ENCODE results near the gene NCSTN. TPM values are rescaled to one million over a fixed set of nuclear protein-coding genes. Genes with fewer than 3 reads are reported as not detected.
"Not testable (repeated sequence)": the region's sequence is repeated elsewhere in the genome, so short reads cannot be mapped to it uniquely, and the experiment has no call there.

The NCSTN gene
- total RNA-seq, 1 experiment from 2014 or later, result 125 TPM

DNA sequence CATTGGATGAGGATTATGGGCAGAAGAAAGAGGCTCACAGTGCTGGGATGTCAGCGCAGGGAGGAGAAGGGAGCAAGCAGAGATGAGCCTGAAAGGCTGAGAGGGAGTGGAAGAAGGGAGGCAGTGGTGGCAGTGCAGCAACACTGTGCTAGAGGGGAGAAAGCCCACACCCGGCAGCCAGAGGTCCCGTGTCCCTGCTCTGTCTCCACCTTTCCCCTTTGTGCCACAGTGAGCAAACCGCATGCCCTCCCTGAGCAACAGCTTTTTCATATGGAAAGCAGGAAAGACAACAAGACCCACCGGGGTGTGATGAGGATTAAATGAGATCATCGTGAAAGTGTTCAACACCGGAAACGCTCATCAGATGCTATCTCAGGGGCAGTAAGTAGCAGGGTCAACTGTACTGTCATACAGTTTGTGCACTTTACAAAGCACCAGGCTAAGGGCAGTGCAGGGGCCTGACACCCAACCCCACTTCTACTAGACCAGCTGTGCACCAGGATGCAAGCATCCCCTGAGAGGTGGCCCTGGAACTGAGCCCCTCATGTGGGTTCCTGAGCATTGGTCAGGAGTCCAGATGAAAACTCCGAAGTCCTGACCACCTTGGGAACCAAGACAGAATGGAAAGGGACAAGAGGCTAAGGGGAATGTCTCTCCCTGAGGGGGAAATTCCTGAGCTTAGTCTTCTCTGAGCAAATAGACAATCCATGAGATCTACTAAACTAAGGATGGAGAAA, 32.8 kb downstream of the NCSTN start:
- ChIA-PET CTCF (interaction anchor here (0.6 to 10.1 kb wide), 38 partner anchors 10 to 943 kb away, joined by 3 to 181 read pairs (median 7); partner anchors contain the start of gene NHLH1), POLR2A (interaction anchor here (0.6 to 1.9 kb wide), 5 partner anchors 12 to 41 kb away, joined by 3 to 7 read pairs (median 3); no protein-coding TSS in a partner anchor)
- H3K27me3 Mint-ChIP-seq (ENCODE audit: insufficient read depth, unreplicated experiment), result peaks cover 25% of the 10 kb centered on the region
- H3K4me3 Mint-ChIP-seq (ENCODE audit: unreplicated experiment), result no peak overlapping the region
- BruUV-seq (replicated peaks), result no TSS peak
- H3K9me3 Mint-ChIP-seq (ENCODE audit: unreplicated experiment), result no peaks in the 10 kb centered on the region
- intact Hi-C loops (cut with micrococcal nuclease), result loop anchor here (1.0 to 10.0 kb wide), 5 partner anchors 183 to 441 kb away; no protein-coding TSS in a partner anchor
- no peak overlapping the region for H3K27ac Mint-ChIP-seq (ENCODE audit: low read depth, unreplicated experiment)
- TF ChIP-seq, protein P1, sequence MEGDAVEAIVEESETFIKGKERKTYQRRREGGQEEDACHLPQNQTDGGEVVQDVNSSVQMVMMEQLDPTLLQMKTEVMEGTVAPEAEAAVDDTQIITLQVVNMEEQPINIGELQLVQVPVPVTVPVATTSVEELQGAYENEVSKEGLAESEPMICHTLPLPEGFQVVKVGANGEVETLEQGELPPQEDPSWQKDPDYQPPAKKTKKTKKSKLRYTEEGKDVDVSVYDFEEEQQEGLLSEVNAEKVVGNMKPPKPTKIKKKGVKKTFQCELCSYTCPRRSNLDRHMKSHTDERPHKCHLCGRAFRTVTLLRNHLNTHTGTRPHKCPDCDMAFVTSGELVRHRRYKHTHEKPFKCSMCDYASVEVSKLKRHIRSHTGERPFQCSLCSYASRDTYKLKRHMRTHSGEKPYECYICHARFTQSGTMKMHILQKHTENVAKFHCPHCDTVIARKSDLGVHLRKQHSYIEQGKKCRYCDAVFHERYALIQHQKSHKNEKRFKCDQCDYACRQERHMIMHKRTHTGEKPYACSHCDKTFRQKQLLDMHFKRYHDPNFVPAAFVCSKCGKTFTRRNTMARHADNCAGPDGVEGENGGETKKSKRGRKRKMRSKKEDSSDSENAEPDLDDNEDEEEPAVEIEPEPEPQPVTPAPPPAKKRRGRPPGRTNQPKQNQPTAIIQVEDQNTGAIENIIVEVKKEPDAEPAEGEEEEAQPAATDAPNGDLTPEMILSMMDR (IDR thresholded peaks at IDR 0.05; ENCODE audit: unreplicated experiment), result no peak
- DNase-seq (ENCODE audit: unreplicated experiment), result no peak
- H3K36me3 Mint-ChIP-seq (ENCODE audit: insufficient read depth, unreplicated experiment), result no peaks in the 10 kb centered on the region
- peaks cover 13% of the 10 kb centered on the region for H3K4me1 Mint-ChIP-seq (ENCODE audit: insufficient read depth, unreplicated experiment)

DNA sequence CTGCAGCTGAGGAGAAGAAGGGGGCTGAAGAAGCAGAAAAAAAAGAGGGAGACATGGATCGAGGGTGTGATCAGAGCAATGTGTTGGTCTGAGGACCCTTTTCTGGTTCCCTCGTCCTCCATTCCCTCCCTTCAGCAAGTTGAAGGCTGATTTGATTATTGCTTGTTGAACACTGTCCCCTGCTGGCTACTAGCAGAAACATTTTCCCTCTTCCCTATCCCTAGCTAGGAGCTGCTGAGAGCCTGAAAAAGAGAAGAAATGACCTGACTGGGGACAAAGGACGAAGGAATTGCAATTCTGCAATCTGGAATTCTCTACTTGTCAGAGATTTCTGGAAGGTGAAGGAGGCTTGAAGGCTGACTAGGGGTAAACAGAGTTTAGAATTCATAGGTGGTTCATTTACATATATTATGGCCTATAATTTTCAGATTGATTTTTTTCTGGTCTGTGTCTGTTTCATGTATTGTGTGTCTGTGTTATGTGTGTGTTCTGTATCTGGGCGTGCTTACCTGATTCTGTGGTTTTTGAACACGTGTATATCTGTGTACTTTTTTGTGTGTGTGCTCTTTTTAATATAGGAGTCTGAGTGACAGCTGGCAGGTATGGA, 33.4 kb downstream of the NCSTN start:
- POLR2A ChIA-PET, result interaction anchor here (0.6 to 1.9 kb wide), 6 partner anchors 11 to 40 kb away, joined by 3 to 9 read pairs (median 3); partner anchors contain the start of genes COPA and NCSTN
- Mint-ChIP-seq H3K27me3 (ENCODE audit: insufficient read depth, unreplicated experiment) (peaks cover 19% of the 10 kb centered on the region), H3K27ac (ENCODE audit: low read depth, unreplicated experiment) (no peak overlapping the region), H3K4me1 (ENCODE audit: insufficient read depth, unreplicated experiment) (peaks cover 13% of the 10 kb centered on the region), H3K36me3 (ENCODE audit: insufficient read depth, unreplicated experiment) (no peaks in the 10 kb centered on the region), H3K9me3 (ENCODE audit: unreplicated experiment) (no peaks in the 10 kb centered on the region), H3K4me3 (ENCODE audit: unreplicated experiment) (no peak overlapping the region)
- CTCF ChIA-PET, result interaction anchor here (0.6 to 10.1 kb wide), 52 partner anchors 10 to 942 kb away, joined by 3 to 181 read pairs (median 5); partner anchors contain the start of gene NHLH1
- intact Hi-C loops (cut with micrococcal nuclease), result loop anchor here (1.0 to 10.0 kb wide), 5 partner anchors 183 to 442 kb away; no protein-coding TSS in a partner anchor
- TF ChIP-seq, protein P1 (IDR thresholded peaks at IDR 0.05; ENCODE audit: unreplicated experiment), result peak; percentile 98
- no TSS peak for BruUV-seq (replicated peaks)
- DNase-seq (ENCODE audit: unreplicated experiment), result peak; percentile 81

DNA sequence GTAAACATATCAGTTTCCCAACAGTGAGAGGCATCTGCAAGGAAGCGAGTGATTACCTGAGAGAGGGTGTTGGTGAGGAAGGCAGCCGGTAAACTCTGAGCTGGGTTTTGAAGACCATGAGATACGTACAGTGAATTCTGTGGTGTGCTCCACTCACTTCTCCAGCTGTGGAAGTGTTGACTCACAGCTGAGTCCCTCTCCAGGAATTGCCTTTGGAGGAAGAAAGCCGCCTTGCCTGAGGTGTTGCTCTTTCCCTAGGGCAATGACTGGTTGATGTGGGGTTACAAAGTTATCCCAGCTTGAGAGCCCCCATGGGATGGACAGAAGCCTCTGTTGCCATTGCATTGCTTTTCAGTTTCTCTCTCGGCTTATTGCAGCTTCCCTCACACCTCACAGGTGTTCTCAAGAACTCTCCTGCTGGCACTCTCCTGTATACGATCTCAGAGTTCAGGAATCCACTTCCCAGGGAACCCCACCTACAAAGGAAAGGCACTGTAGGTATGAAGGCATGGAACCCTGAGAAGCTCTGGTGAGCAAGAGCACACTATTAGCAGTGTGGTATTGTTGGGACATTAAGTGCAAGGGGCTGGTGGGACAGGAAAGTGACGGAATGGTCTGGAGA, 34.5 kb downstream of the NCSTN start:
- no TSS peak for BruUV-seq (replicated peaks)
- TF ChIP-seq, protein P1 (IDR thresholded peaks at IDR 0.05; ENCODE audit: unreplicated experiment), result no peak
- DNase-seq (ENCODE audit: unreplicated experiment), result no peak
- no peaks in the 10 kb centered on the region for H3K9me3 Mint-ChIP-seq (ENCODE audit: unreplicated experiment)
- no peak overlapping the region for H3K4me3 Mint-ChIP-seq (ENCODE audit: unreplicated experiment)
- POLR2A ChIA-PET, result interaction anchor here (0.7 to 1.9 kb wide), 3 partner anchors 34 to 41 kb away, joined by 3 to 9 read pairs (median 7); partner anchors contain the start of genes COPA and NCSTN
- intact Hi-C loops (cut with micrococcal nuclease), result loop anchor here (10.0 kb wide), 2 partner anchors 333 to 443 kb away; no protein-coding TSS in a partner anchor
- CTCF ChIA-PET, result interaction anchor here (0.5 to 10.1 kb wide), 32 partner anchors 9 to 864 kb away, joined by 3 to 181 read pairs (median 9); partner anchors contain the start of gene NHLH1
- peaks cover 13% of the 10 kb centered on the region for H3K4me1 Mint-ChIP-seq (ENCODE audit: insufficient read depth, unreplicated experiment)
- no peaks in the 10 kb centered on the region for H3K36me3 Mint-ChIP-seq (ENCODE audit: insufficient read depth, unreplicated experiment)
- H3K27ac Mint-ChIP-seq (ENCODE audit: low read depth, unreplicated experiment), result no peak overlapping the region
- peaks cover 19% of the 10 kb centered on the region for H3K27me3 Mint-ChIP-seq (ENCODE audit: insufficient read depth, unreplicated experiment)

DNA sequence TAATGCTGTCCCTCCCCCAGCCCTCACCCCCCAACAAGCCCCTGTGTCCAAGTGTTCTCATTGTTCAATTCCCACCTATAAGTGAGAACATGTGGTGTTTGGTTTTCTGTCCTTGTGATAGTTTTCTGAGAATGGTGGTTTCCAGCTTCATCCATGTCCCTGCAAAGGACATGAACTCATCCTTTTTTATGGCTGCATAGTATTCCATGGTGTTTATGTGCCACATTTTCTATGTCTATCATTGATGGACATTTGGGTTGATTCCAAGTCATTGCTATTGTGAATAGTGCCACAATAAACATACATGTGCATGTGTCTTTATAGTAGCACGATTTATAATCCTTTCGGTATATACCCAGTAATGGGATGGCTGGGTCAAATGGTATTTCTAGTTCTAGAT, 41.6 kb downstream of the NCSTN start:
- H3K4me1 Mint-ChIP-seq (ENCODE audit: insufficient read depth, unreplicated experiment); POLR2A ChIA-PET; H3K4me3 Mint-ChIP-seq (ENCODE audit: unreplicated experiment); DNase-seq (ENCODE audit: unreplicated experiment); H3K27ac Mint-ChIP-seq (ENCODE audit: low read depth, unreplicated experiment); intact Hi-C loops (cut with micrococcal nuclease); BruUV-seq (replicated peaks); CTCF ChIA-PET; H3K36me3 Mint-ChIP-seq (ENCODE audit: insufficient read depth, unreplicated experiment): not testable (repeated sequence)
- Mint-ChIP-seq H3K9me3 (ENCODE audit: unreplicated experiment) (peaks cover 20% of the 10 kb centered on the region), H3K27me3 (ENCODE audit: insufficient read depth, unreplicated experiment) (peaks cover 37% of the 10 kb centered on the region)

DNA sequence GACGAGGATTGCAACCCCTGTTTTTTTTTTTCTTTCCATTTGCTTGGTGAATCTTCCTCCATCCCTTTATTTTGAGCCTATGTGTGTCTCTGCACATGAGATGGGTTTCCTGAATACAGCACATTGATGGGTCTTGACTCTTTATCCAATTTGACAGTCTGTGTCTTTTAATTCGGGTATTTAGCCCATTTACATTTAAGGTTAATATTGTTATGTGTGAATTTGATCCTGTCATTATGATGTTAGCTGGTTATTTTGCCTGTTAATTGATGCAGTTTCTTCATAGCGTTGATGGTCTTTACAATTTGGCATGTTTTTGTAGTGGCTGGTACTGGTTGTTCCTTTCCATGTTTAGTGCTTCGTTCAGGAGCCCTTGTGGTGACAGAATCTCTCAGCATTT, 45.2 kb downstream of the NCSTN start:
- BruUV-seq (replicated peaks); H3K27ac Mint-ChIP-seq (ENCODE audit: low read depth, unreplicated experiment); H3K36me3 Mint-ChIP-seq (ENCODE audit: insufficient read depth, unreplicated experiment); H3K4me1 Mint-ChIP-seq (ENCODE audit: insufficient read depth, unreplicated experiment); intact Hi-C loops (cut with micrococcal nuclease); H3K4me3 Mint-ChIP-seq (ENCODE audit: unreplicated experiment); DNase-seq (ENCODE audit: unreplicated experiment): not testable (repeated sequence)
- Mint-ChIP-seq H3K27me3 (ENCODE audit: insufficient read depth, unreplicated experiment) (peaks cover 34% of the 10 kb centered on the region), H3K9me3 (ENCODE audit: unreplicated experiment) (peaks cover 20% of the 10 kb centered on the region)
- POLR2A ChIA-PET, result interaction anchor here (0.7 to 0.9 kb wide), 2 partner anchors 12 to 1153 kb away, joined by 3 to 4 read pairs; no protein-coding TSS in a partner anchor
- CTCF ChIA-PET, result interaction anchor here (0.6 to 4.4 kb wide), 2 partner anchors 11 to 15 kb away, joined by 5 to 27 read pairs; no protein-coding TSS in a partner anchor
